Lung (tissue), 12 donors: Measurements from ENCODE around the gene AJAP1. TPM values are rescaled to one million over a fixed set of nuclear protein-coding genes. Genes with fewer than 3 reads are reported as not detected.

Experiments
- ATAC-seq: fragments of 200-7000 bp; cut with Tn5 transposase; one replicate; pipeline ENCODE4 v1.9.1; 2020; ENCODE audit warnings: moderate number of reproducible peaks; ENCODE audit not compliant: insufficient read depth, low FRiP score
- DNase-seq, 3 donors: peaks; one replicate each; pipeline ENCODE4 v3.0.0-alpha.2; 2013 to 2017
- H3K27ac ChIP-seq, 2 donors: one replicate each; pipeline ENCODE4 v1.5.1; 2013; ENCODE audit warnings: mild to moderate bottlenecking in 2 of 2, moderate library complexity in 2 of 2, control low read depth in 1 of 2, inconsistent platforms in 1 of 2, low read depth in 1 of 2, low read length in 1 of 2
- H3K27me3 ChIP-seq, 3 donors: one replicate each; pipeline ENCODE4 v1.5.1; 2013; ENCODE audit warnings: low read length in 2 of 3; ENCODE audit not compliant: control insufficient read depth in 3 of 3, insufficient read depth in 3 of 3
- H3K36me3 ChIP-seq, 4 donors: one replicate each; pipeline ENCODE4 v1.5.1; 2013; ENCODE audit warnings: low read length in 4 of 4, mild to moderate bottlenecking in 1 of 4, moderate library complexity in 1 of 4; ENCODE audit not compliant: control insufficient read depth in 4 of 4, insufficient read depth in 4 of 4
- H3K4me1 ChIP-seq, 5 donors: one replicate each; pipeline ENCODE4 v1.5.1; 2013; ENCODE audit warnings: low read length in 5 of 5, mild to moderate bottlenecking in 2 of 5, moderate library complexity in 1 of 5; ENCODE audit not compliant: control insufficient read depth in 5 of 5, insufficient read depth in 5 of 5
- H3K4me3 ChIP-seq: one replicate; pipeline ENCODE4 v1.5.1; 2013; ENCODE audit warnings: mild to moderate bottlenecking, control low read depth, moderate library complexity
- H3K9ac ChIP-seq, 2 donors: one replicate each; pipeline ENCODE4 v1.5.1; 2013; ENCODE audit warnings: low read length in 2 of 2, control low read depth in 1 of 2; ENCODE audit not compliant: insufficient read depth in 1 of 2
- H3K9me3 ChIP-seq, 4 donors: one replicate each; pipeline ENCODE4 v1.5.1; 2013; ENCODE audit warnings: low read length in 3 of 4, mild to moderate bottlenecking in 1 of 4, moderate library complexity in 1 of 4; ENCODE audit not compliant: control insufficient read depth in 4 of 4, insufficient read depth in 3 of 4
- WGBS, 2 donors: extraction: QIAGEN DNeasy Blood & Tissue Kit; methylation state at CpG; one replicate each; pipeline ENCODE4 v1.1.7; 2013; 5-methylcytosine and 5-hydroxymethylcytosine counted together
- polyA plus RNA-seq, 2 donors: library from polyadenylated mRNA; stranded (reverse); fragments of 200-250 nt; gene quantifications; one replicate each; pipeline ENCODE4 v1.2.1, GENCODE V29; 2013
- total RNA-seq, 2 donors: library from RNA; depleted of rRNA in 1 of 2; stranded (reverse); fragments of >200 nt in 1 of 2; gene quantifications; one replicate each; pipeline ENCODE4 v1.2.1, GENCODE V29; 2014 to 2021
- TF ChIP-seq, protein P1 (sequence below): IDR thresholded peaks from 2 replicates; pipeline ENCODE4 v1.5.1; 2012; ENCODE audit warnings: mild to moderate bottlenecking; ENCODE audit errors: control extremely low read depth, extremely low read depth
- donor health status: control.
- donor health status: control.
- donor health status: Bipolar disorder and iron deficiency.
- donor health status: healthy.
- donor health status: DM: yes; HTN: yes; CAD: no.

Gene AJAP1
- total and polyA plus RNA-seq, 4 donors, result 0.05 to 0.77 (median 0.19) TPM

DNA sequence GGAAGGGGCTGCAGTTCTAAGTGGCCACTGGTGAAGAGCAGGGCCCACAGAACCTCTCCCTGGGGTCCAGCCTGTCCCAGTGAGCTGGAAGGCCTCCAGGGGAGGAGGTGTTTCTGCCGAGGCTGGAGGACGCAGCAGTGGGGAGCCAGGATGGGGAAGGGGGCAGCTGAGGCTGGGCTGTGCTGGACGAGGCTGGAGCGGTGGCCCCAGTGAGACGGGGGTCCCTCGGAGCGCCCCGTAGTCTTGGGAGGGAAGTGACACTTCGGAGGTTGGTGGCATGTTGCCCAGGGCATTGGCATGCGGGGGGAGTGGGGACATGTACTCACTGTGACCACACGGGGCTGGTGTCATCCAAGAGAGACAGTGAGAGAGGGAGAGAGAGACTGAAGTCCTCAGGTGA, 33.5 kb downstream of the AJAP1 start:
- ATAC-seq (no peak), DNase-seq (no peak)
- H3K27ac ChIP-seq, result no peak overlapping the region
- no peaks in the 10 kb centered on the region for H3K9me3 ChIP-seq
- H3K4me1 ChIP-seq, result no peaks in the 10 kb centered on the region
- no peak overlapping the region for H3K4me3 ChIP-seq
- 78 to 82% methylated on average over 11 of the region's 11 CpGs for WGBS, 2 donors
- no peaks in the 10 kb centered on the region for H3K36me3 ChIP-seq
- no peak overlapping the region for H3K9ac ChIP-seq
- H3K27me3 ChIP-seq, result peaks cover 0 to 5% (median 4%) of the 10 kb centered on the region in 3 donors
- TF ChIP-seq, protein P1, sequence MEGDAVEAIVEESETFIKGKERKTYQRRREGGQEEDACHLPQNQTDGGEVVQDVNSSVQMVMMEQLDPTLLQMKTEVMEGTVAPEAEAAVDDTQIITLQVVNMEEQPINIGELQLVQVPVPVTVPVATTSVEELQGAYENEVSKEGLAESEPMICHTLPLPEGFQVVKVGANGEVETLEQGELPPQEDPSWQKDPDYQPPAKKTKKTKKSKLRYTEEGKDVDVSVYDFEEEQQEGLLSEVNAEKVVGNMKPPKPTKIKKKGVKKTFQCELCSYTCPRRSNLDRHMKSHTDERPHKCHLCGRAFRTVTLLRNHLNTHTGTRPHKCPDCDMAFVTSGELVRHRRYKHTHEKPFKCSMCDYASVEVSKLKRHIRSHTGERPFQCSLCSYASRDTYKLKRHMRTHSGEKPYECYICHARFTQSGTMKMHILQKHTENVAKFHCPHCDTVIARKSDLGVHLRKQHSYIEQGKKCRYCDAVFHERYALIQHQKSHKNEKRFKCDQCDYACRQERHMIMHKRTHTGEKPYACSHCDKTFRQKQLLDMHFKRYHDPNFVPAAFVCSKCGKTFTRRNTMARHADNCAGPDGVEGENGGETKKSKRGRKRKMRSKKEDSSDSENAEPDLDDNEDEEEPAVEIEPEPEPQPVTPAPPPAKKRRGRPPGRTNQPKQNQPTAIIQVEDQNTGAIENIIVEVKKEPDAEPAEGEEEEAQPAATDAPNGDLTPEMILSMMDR, result no peak

GRCh38 chr1:4689271-4689935, 35.0 kb downstream of the AJAP1 start:
- H3K4me3 ChIP-seq, result no peak overlapping the region
- H3K36me3 ChIP-seq, result no peaks in the 10 kb centered on the region
- H3K9me3 ChIP-seq, result no peaks in the 10 kb centered on the region
- WGBS, 2 donors, result 83 to 86% methylated on average over 24 of the region's 24 CpGs
- H3K27me3 ChIP-seq, result peaks cover 0 to 4% (median 2%) of the 10 kb centered on the region in 3 donors
- no peak overlapping the region for H3K9ac ChIP-seq
- DNase-seq (peak in 1 of 3 donors; percentile 2), ATAC-seq (no peak)
- H3K27ac ChIP-seq, result no peak overlapping the region
- TF ChIP-seq, protein P1, result no peak
- no peaks in the 10 kb centered on the region for H3K4me1 ChIP-seq

GRCh38 chr1:4689941-4690635, 35.7 kb downstream of the AJAP1 start:
- TF ChIP-seq, protein P1, result no peak
- H3K4me1 ChIP-seq, result no peaks in the 10 kb centered on the region
- no peak for DNase-seq
- no peaks in the 10 kb centered on the region for H3K36me3 ChIP-seq
- WGBS, 2 donors, result 91 to 92% methylated on average over 19 of the region's 19 CpGs
- H3K9me3 ChIP-seq, result peaks cover 0 to 2% (median 0%) of the 10 kb centered on the region in 4 donors
- no peak overlapping the region for H3K27ac ChIP-seq
- no peak for ATAC-seq
- no peak overlapping the region for H3K4me3 ChIP-seq
- H3K27me3 ChIP-seq, result peaks cover 0 to 2% (median 0%) of the 10 kb centered on the region in 3 donors
- H3K9ac ChIP-seq, result no peak overlapping the region
